Measurements from ENCODE around the gene ABHD17C. TPM values are rescaled to one million over a fixed set of nuclear protein-coding genes. Genes with fewer than 3 reads are reported as not detected.

ABHD17C gene
- total and polyA plus RNA-seq, 2 donors (not counting 3 experiments of a cell fraction or from before 2014, with no cell fraction given): 5.9 to 10.9 TPM

- Histone ChIP-seq H3K27ac (ENCODE audit: insufficient read depth, low read depth, low read length) (no peak overlapping the region), H3K36me3 (ENCODE audit: control insufficient read depth in 2 of 2, extremely low read depth in 1 of 2, insufficient read depth in 2 of 2, low read length in 2 of 2) (no peaks in the 10 kb centered on the region), H3K79me2 (ENCODE audit: control insufficient read depth, insufficient read depth, low read length) (no peaks in the 10 kb centered on the region), H3K9me3 (replicated peaks; ENCODE audit: control insufficient read depth, insufficient read depth, low read length) (no peaks in the 10 kb centered on the region), H3K4me1 (ENCODE audit: control insufficient read depth, extremely low read depth, insufficient read depth, low read length) (no peaks in the 10 kb centered on the region), H2AFZ (ENCODE audit: low read depth, low read length) (no peak overlapping the region), H3K9me1 (replicated peaks; ENCODE audit: control insufficient read depth, extremely low read depth, insufficient read depth, low read length) (no peaks in the 10 kb centered on the region), H3K4me2 (ENCODE audit: insufficient read depth, low read length) (no peak overlapping the region), H3K27me3 (ENCODE audit: control insufficient read depth in 2 of 2, insufficient read depth in 2 of 2, low read length in 2 of 2) (peaks cover 0 to 3% of the 10 kb centered on the region in 2 experiments), H3K9ac (replicated peaks; ENCODE audit: extremely low read depth, insufficient read depth, low read length) (no peak overlapping the region), H4K20me1 (replicated peaks; ENCODE audit: control insufficient read depth, extremely low read depth, insufficient read depth, low read length) (no peaks in the 10 kb centered on the region), H3K4me3 (replicated peaks in 1 of 3; ENCODE audit: insufficient read depth in 1 of 3, low read depth in 1 of 3, low read length in 3 of 3) (no peak overlapping the region)
- intact Hi-C loops (cut with micrococcal nuclease): no loop called here
- dilution Hi-C loops (cut with MboI; ENCODE audit: extremely low pct_ligation_motif_present, low sequenced_read_pairs): no loop called here
- POLR2A ChIA-PET: no interaction called here
- no peak for TF ChIP-seq EZH2 (IDR thresholded peaks at IDR 0.05; ENCODE audit: borderline replicate concordance, low read depth, low read length, severe bottlenecking)
- TF ChIP-seq, protein P1, sequence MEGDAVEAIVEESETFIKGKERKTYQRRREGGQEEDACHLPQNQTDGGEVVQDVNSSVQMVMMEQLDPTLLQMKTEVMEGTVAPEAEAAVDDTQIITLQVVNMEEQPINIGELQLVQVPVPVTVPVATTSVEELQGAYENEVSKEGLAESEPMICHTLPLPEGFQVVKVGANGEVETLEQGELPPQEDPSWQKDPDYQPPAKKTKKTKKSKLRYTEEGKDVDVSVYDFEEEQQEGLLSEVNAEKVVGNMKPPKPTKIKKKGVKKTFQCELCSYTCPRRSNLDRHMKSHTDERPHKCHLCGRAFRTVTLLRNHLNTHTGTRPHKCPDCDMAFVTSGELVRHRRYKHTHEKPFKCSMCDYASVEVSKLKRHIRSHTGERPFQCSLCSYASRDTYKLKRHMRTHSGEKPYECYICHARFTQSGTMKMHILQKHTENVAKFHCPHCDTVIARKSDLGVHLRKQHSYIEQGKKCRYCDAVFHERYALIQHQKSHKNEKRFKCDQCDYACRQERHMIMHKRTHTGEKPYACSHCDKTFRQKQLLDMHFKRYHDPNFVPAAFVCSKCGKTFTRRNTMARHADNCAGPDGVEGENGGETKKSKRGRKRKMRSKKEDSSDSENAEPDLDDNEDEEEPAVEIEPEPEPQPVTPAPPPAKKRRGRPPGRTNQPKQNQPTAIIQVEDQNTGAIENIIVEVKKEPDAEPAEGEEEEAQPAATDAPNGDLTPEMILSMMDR (IDR thresholded peaks at IDR 0.05; ENCODE audit: extremely low read depth in 1 of 2, insufficient read depth in 1 of 2, low read depth in 1 of 2, low read length in 2 of 2): no peak
- no peak for TF ChIP-seq FOS (IDR thresholded peaks at IDR 0.05; ENCODE audit: borderline replicate concordance, insufficient read depth, low read length)
- TF ChIP-seq MYC (IDR thresholded peaks at IDR 0.05; ENCODE audit: low read depth, low read length): no peak
- no peak for TF ChIP-seq POLR2A (IDR thresholded peaks at IDR 0.05; ENCODE audit: low read depth, low read length)
- no peak for TF ChIP-seq JUN (IDR thresholded peaks at IDR 0.05; ENCODE audit: borderline replicate concordance, insufficient read depth, insufficient read length, low read depth)
- TF ChIP-seq POLR2AphosphoS5 (IDR thresholded peaks at IDR 0.05; ENCODE audit: insufficient read depth, low read depth, low read length): no peak
- no peak for TF ChIP-seq GATA2 (IDR thresholded peaks at IDR 0.05; ENCODE audit: insufficient read depth, insufficient read length, low read depth, low read length)
- no peak for TF ChIP-seq MAX (IDR thresholded peaks at IDR 0.05; ENCODE audit: insufficient read depth, insufficient read length)
- FAIRE-seq: no peak
- BruUV-seq (replicated peaks): no TSS peak
- DNase-seq (ENCODE audit: low read depth, low spot score): no peak
- CTCF ChIA-PET: interaction anchor here (0.6 to 0.8 kb wide), 2 partner anchors 26 to 448 kb away, joined by 3 read pairs; no protein-coding TSS in a partner anchor
Measured at GRCh38 chr15:80667936-80668335, 27.2 kb upstream of the ABHD17C start.

Data from endothelial cell of umbilical vein (primary cell).